Loucy (cell line): ENCODE results near the gene ADAMTS5.

ENCODE experiments used
- EZH2phosphoT487 ChIP-seq: fragments of 200-600 bp; IDR thresholded peaks from 2 replicates; pipeline ENCODE4 v1.6.1; 2018; ENCODE audit warnings: antibody characterized with exemption, mild to moderate bottlenecking, moderate library complexity, borderline replicate concordance
- TF ChIP-seq, protein P1 (sequence below): fragments of 200-600 bp; sonication (generic); conservative IDR thresholded peaks from 2 replicates; pipeline ENCODE4 v1.5.1; 2014; ENCODE audit warnings: mild to moderate bottlenecking, antibody characterized with exemption, low read length

DNA sequence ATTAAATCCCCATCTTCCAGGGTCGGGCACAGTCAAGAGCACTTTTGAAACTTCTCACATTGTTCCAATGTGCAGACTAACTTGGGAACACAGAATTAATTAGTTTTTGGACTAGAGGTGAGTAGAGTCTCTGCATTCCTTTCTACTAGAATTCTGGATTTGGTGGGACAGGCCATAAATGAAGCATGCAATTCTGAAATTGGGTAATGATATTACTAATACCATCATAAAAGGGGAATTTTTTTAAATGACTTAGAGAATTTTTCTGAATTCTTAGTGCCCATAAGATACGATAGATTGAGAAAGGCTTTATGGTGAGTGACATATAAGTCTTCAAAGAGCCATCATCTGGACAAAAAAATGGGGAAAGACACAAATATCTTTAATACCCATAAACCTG, 41.8 kb downstream of the ADAMTS5 start:
- TF ChIP-seq, protein P1, sequence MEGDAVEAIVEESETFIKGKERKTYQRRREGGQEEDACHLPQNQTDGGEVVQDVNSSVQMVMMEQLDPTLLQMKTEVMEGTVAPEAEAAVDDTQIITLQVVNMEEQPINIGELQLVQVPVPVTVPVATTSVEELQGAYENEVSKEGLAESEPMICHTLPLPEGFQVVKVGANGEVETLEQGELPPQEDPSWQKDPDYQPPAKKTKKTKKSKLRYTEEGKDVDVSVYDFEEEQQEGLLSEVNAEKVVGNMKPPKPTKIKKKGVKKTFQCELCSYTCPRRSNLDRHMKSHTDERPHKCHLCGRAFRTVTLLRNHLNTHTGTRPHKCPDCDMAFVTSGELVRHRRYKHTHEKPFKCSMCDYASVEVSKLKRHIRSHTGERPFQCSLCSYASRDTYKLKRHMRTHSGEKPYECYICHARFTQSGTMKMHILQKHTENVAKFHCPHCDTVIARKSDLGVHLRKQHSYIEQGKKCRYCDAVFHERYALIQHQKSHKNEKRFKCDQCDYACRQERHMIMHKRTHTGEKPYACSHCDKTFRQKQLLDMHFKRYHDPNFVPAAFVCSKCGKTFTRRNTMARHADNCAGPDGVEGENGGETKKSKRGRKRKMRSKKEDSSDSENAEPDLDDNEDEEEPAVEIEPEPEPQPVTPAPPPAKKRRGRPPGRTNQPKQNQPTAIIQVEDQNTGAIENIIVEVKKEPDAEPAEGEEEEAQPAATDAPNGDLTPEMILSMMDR, result no peak
- no peak for TF ChIP-seq EZH2phosphoT487
